Left ventricle myocardium inferior (tissue), 1 donor: ENCODE data around the gene GAP43. TPM values are rescaled to one million over a fixed set of nuclear protein-coding genes. Genes with fewer than 3 reads are reported as not detected.
A peak's percentile ranks its signal among the peaks of the same experiment; 100 is the strongest.

Source experiments
- DNase-seq: peaks from one replicate; pipeline ENCODE4 v3.0.0-alpha.2; 2020
- H3K27ac ChIP-seq: fragments of 200-600 bp; replicated peaks from 2 replicates; pipeline ENCODE4 v1.8.0; 2021
- H3K27me3 ChIP-seq: fragments of 200-600 bp; 2 replicates; pipeline ENCODE4 v1.8.0; 2021; ENCODE audit warnings: low read depth
- H3K36me3 ChIP-seq: fragments of 200-600 bp; 2 replicates; pipeline ENCODE4 v1.8.0; 2021
- H3K4me1 ChIP-seq: fragments of 200-600 bp; 2 replicates; pipeline ENCODE4 v1.8.0; 2021
- H3K4me3 ChIP-seq: fragments of 200-600 bp; 2 replicates; pipeline ENCODE4 v1.8.0; 2021; ENCODE audit warnings: mild to moderate bottlenecking, moderate library complexity
- H3K9me3 ChIP-seq: fragments of 200-600 bp; replicated peaks from 2 replicates; pipeline ENCODE4 v1.8.0; 2021
- CTCF ChIP-seq: fragments of 200-600 bp; IDR thresholded peaks from 2 replicates; pipeline ENCODE4 v1.8.0; 2021; ENCODE audit warnings: antibody characterized with exemption, mild to moderate bottlenecking, borderline replicate concordance
- intact Hi-C: fragments of 100-400 bp; cut with micrococcal nuclease; formaldehyde crosslinking; loops from one replicate; pipeline ENCODE4 v1.11.0; 2022
- total RNA-seq: library from RNA; stranded (reverse); fragmentation: NEBNext Ultra II Directional; extraction: Animal tissue kit (Norgen Biotek cat#: 25700); gene quantifications from one replicate; pipeline ENCODE4 v1.2.1, GENCODE V29; 2021
- donor health status: DM: no; HTN: yes; CAD: no; lungs with severe emphysema.

Gene GAP43
- total RNA-seq, 1 donor from 2014 or later = 1.2 TPM

- no peaks in the 10 kb centered on the region for H3K27me3 ChIP-seq
- peak overlapping the region; percentile 97 for H3K27ac ChIP-seq
- peak overlapping the region; percentile 77 for H3K4me3 ChIP-seq
- no peak for TF ChIP-seq CTCF
- no peaks in the 10 kb centered on the region for H3K36me3 ChIP-seq
- intact Hi-C loops = no loop called here
- peaks cover 31% of the 10 kb centered on the region for H3K4me1 ChIP-seq
- no peaks in the 10 kb centered on the region for H3K9me3 ChIP-seq
- DNase-seq = peak; percentile 85
Measured at GRCh38 chr3:115658337-115659181, 35.2 kb downstream of the GAP43 start.

- no peak for DNase-seq
- TF ChIP-seq CTCF = no peak
- Histone ChIP-seq H3K36me3 (no peaks in the 10 kb centered on the region), H3K4me1 (peaks cover 31% of the 10 kb centered on the region), H3K27me3 (no peaks in the 10 kb centered on the region), H3K9me3 (no peaks in the 10 kb centered on the region), H3K27ac (peak overlapping the region; percentile 97), H3K4me3 (peak overlapping the region; percentile 77)
- intact Hi-C loops = no loop called here
Measured at GRCh38 chr3:115659253-115660220, 36.2 kb downstream of the GAP43 start.

GRCh38 chr3:115660646-115661337 lies 37.5 kb downstream of the GAP43 start:
- H3K27ac ChIP-seq = peak overlapping the region; percentile 97
- DNase-seq = peak; percentile 45
- TF ChIP-seq CTCF = no peak

GRCh38 chr3:115662356-115662755 lies 39.0 kb downstream of the GAP43 start:
- DNase-seq = no peak
- Histone ChIP-seq H3K27me3 (no peaks in the 10 kb centered on the region), H3K4me3 (no peak overlapping the region), H3K9me3 (no peaks in the 10 kb centered on the region), H3K27ac (no peak overlapping the region), H3K36me3 (no peaks in the 10 kb centered on the region), H3K4me1 (peaks cover 41% of the 10 kb centered on the region)
- TF ChIP-seq CTCF = no peak
- intact Hi-C loops = no loop called here

More at GRCh38 chr3:115660646-115661337, 37.5 kb downstream of the GAP43 start:
- Histone ChIP-seq H3K4me1 (peaks cover 31% of the 10 kb centered on the region), H3K4me3 (no peak overlapping the region), H3K27me3 (no peaks in the 10 kb centered on the region), H3K36me3 (no peaks in the 10 kb centered on the region), H3K9me3 (no peaks in the 10 kb centered on the region)
- intact Hi-C loops = no loop called here

DNA sequence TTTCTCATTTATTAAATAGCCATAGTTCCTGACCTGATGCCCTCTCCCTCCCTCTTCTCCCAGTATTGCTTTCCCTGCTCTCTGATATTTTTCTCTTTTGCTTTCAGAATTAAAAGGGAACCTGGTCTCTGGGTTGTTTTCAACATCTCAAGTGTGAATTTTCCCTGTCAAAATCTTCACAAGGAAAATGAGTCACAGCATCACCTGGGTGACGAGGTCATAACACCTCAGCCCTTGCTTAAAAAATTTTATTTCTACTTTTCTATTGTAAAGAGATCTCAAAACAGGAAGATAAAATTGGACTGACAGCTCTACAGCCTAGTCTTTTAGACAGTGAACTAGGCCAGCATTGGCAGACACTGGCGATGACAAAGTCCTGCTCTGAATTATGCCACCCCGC lies 40.1 kb downstream of the GAP43 start:
- no peaks in the 10 kb centered on the region for H3K36me3 ChIP-seq
- no peaks in the 10 kb centered on the region for H3K9me3 ChIP-seq
- no peak overlapping the region for H3K27ac ChIP-seq
- no peak overlapping the region for H3K4me3 ChIP-seq
- TF ChIP-seq CTCF = no peak
- no peak for DNase-seq
- H3K27me3 ChIP-seq = no peaks in the 10 kb centered on the region
- intact Hi-C loops = no loop called here
- peaks cover 30% of the 10 kb centered on the region for H3K4me1 ChIP-seq
